Erythroblast (primary cell): ENCODE measurements around the gene ZNF180.
"Not testable (repeated sequence)": the region's sequence is repeated elsewhere in the genome, so short reads cannot be mapped to it uniquely, and the experiment has no call there.

Experiments
- GATA1 ChIP-seq: IDR thresholded peaks from 2 replicates; pipeline ENCODE4 v1.6.1; 2011; ENCODE audit warnings: low read depth, mild to moderate bottlenecking, control low read depth, low read length, moderate library complexity
- POLR2A ChIP-seq: IDR thresholded peaks from 2 replicates; pipeline ENCODE4 v1.6.1; 2011; ENCODE audit warnings: mild to moderate bottlenecking, low read length

- TF ChIP-seq POLR2A, GATA1: not testable (repeated sequence)
Observed at GRCh38 chr19:44468730-44469129, 31.6 kb downstream of the ZNF180 start.
